Measurements from ENCODE around the gene DNAI1. TPM values are rescaled to one million over a fixed set of nuclear protein-coding genes. Genes with fewer than 3 reads are reported as not detected.

Gene DNAI1
- total and polyA plus RNA-seq, 2 of the 13 experiments (the other 11 are each of a cell fraction or from before 2014, with no cell fraction given): not detected

GRCh38 chr9:34458013-34458958 is at the start of gene DNAI1, which contains the start of gene FAM219A (continued):
- TF ChIP-seq ZNF431 (CRISPR knock-in tag; IDR thresholded peaks at IDR 0.05; ENCODE audit: borderline replicate concordance, low read depth) (no peak), CEBPZ (IDR thresholded peaks at IDR 0.05; ENCODE audit: low read length) (no peak), MXI1 (IDR thresholded peaks at IDR 0.05; ENCODE audit: borderline replicate concordance, low read depth, low read length) (peak; percentile 75; the same call in 1 of the 3 replicates)

GRCh38 chr9:34409154-34409553 is 49.5 kb upstream of the DNAI1 start:
- in situ Hi-C loops (cut with HindIII; ENCODE audit: extremely low pct_ligation_motif_present, low pct_unique_long_range_greater_than_20kb): no loop called here
- BruUV-seq (replicated peaks): no TSS peak
- CTCF ChIA-PET (ENCODE audit: low intra/inter-chr PET ratio, low total read pairs): no interaction called here
- TF ChIP-seq MEF2D (CRISPR knock-in tag; IDR thresholded peaks at IDR 0.05) (no peak), MTF2 (CRISPR knock-in tag; IDR thresholded peaks at IDR 0.05; ENCODE audit: borderline replicate concordance) (no peak), ZNF510 (CRISPR knock-in tag; IDR thresholded peaks at IDR 0.05; ENCODE audit: low read depth) (no peak), BRD4 (CRISPR knock-in tag; IDR thresholded peaks at IDR 0.05) (no peak), ZNF724P (CRISPR knock-in tag; IDR thresholded peaks at IDR 0.05; ENCODE audit: borderline replicate concordance) (no peak), HMGXB4 (CRISPR knock-in tag; IDR thresholded peaks at IDR 0.05; ENCODE audit: borderline replicate concordance in 1 of 2, low read depth in 1 of 2) (no peak), ZUFSP (CRISPR knock-in tag; IDR thresholded peaks at IDR 0.05; ENCODE audit: borderline replicate concordance) (no peak)

More at GRCh38 chr9:34409154-34409553, 49.5 kb upstream of the DNAI1 start:
- no peak for FAIRE-seq
- no peak for ATAC-seq
- H3K36me3 ChIP-seq (replicated peaks in 1 of 2; ENCODE audit: control insufficient read depth in 1 of 2, insufficient read depth in 2 of 2, low read length in 2 of 2): no peaks in the 10 kb centered on the region
- H3K27me3 ChIP-seq (ENCODE audit: control insufficient read depth in 1 of 2, insufficient read depth in 2 of 2, low read length in 2 of 2): no peaks in the 10 kb centered on the region
- no peak overlapping the region for H3K4me3 ChIP-seq (replicated peaks in 1 of 3; ENCODE audit: insufficient read depth in 1 of 3, low read depth in 2 of 3, low read length in 3 of 3)
- no peak overlapping the region for H3K27ac ChIP-seq (ENCODE audit: extremely low read length, insufficient read depth, low read length)
- no peaks in the 10 kb centered on the region for H4K20me1 ChIP-seq (ENCODE audit: insufficient read depth, low read length)
- no peak for DNase-seq (ENCODE audit: low spot score)
- intact Hi-C loops (cut with micrococcal nuclease; ENCODE audit: unreplicated experiment): no loop called here
- no peaks in the 10 kb centered on the region for H3K79me2 ChIP-seq (ENCODE audit: insufficient read depth, low read length)
- H3K4me1 ChIP-seq (ENCODE audit: insufficient read depth, low read length): no peaks in the 10 kb centered on the region
- POLR2A ChIA-PET: no interaction called here
- WGBS (ENCODE audit: low lambda C conversion rate): 100% methylated on average over 2 of the region's 2 CpGs
- H2AFZ ChIP-seq (ENCODE audit: low read length): no peak overlapping the region
- no peak overlapping the region for H3K9ac ChIP-seq (ENCODE audit: insufficient read depth, low read depth, low read length)
- no peak overlapping the region for H3K4me2 ChIP-seq (ENCODE audit: low read depth, low read length)
- no peaks in the 10 kb centered on the region for H3K9me3 ChIP-seq (ENCODE audit: low read length)

Data from HepG2 (cell line).